Measurements from ENCODE around the gene GPX8.

The GPX8 gene

GRCh38 chr5:55159763-55160492 lies at the start of gene GPX8:
GPX8 (plus strand) TSS chr5:55160171; CDS start chr5:55160193, 22 bp downstream.
- Histone ChIP-seq H3K4me1 (ENCODE audit: control insufficient read depth in 5 of 5, insufficient read depth in 5 of 5, low read length in 5 of 5) (peaks cover 0 to 14% (median 10%) of the 10 kb centered on the region in 5 donors), H3K36me3 (ENCODE audit: control insufficient read depth in 5 of 5, insufficient read depth in 5 of 5, low read length in 5 of 5) (peaks cover 0 to 8% (median 5%) of the 10 kb centered on the region in 5 donors), H3K27ac (ENCODE audit: low read depth, low read length) (peak within 1 kb of the TSS; percentile 49), H3K9ac (ENCODE audit: low read length in 5 of 5) (peak within 1 kb of the TSS; percentile 48 to 79 (median 75)), H3K27me3 (ENCODE audit: control insufficient read depth in 5 of 5, insufficient read depth in 4 of 5, low read length in 5 of 5) (no peaks in the 10 kb centered on the region), H3K9me3 (ENCODE audit: control insufficient read depth in 5 of 5, low read length in 5 of 5) (no peaks in the 10 kb centered on the region), H3K4me3 (ENCODE audit: low read depth in 1 of 5, low read length in 5 of 5) (peak within 1 kb of the TSS; percentile 55 to 86 (median 72))

- Histone ChIP-seq H3K9ac (ENCODE audit: low read length in 5 of 5) (no peak overlapping the region), H3K36me3 (ENCODE audit: control insufficient read depth in 5 of 5, insufficient read depth in 5 of 5, low read length in 5 of 5) (no peaks in the 10 kb centered on the region), H3K9me3 (ENCODE audit: control insufficient read depth in 5 of 5, low read length in 5 of 5) (no peaks in the 10 kb centered on the region), H3K27ac (ENCODE audit: low read depth, low read length) (no peak overlapping the region), H3K4me1 (ENCODE audit: control insufficient read depth in 5 of 5, insufficient read depth in 5 of 5, low read length in 5 of 5) (no peaks in the 10 kb centered on the region), H3K27me3 (ENCODE audit: control insufficient read depth in 5 of 5, insufficient read depth in 4 of 5, low read length in 5 of 5) (peaks cover 0 to 3% (median 0%) of the 10 kb centered on the region in 5 donors), H3K4me3 (ENCODE audit: low read depth in 1 of 5, low read length in 5 of 5) (no peak overlapping the region)
These were observed 49.8 kb upstream of the GPX8 start for GRCh38 chr5:55110217-55110616.

GRCh38 chr5:55113327-55113726 lies 46.6 kb upstream of the GPX8 start:
- no peaks in the 10 kb centered on the region for H3K36me3 ChIP-seq (ENCODE audit: control insufficient read depth in 5 of 5, insufficient read depth in 5 of 5, low read length in 5 of 5)
- H3K4me3 ChIP-seq (ENCODE audit: low read depth in 1 of 5, low read length in 5 of 5) = no peak overlapping the region
- H3K9me3 ChIP-seq (ENCODE audit: control insufficient read depth in 5 of 5, low read length in 5 of 5) = no peaks in the 10 kb centered on the region
- no peak overlapping the region for H3K27ac ChIP-seq (ENCODE audit: low read depth, low read length)
- no peak overlapping the region for H3K9ac ChIP-seq (ENCODE audit: low read length in 5 of 5)
- peaks cover 0 to 3% (median 0%) of the 10 kb centered on the region in 5 donors for H3K27me3 ChIP-seq (ENCODE audit: control insufficient read depth in 5 of 5, insufficient read depth in 4 of 5, low read length in 5 of 5)
- H3K4me1 ChIP-seq (ENCODE audit: control insufficient read depth in 5 of 5, insufficient read depth in 5 of 5, low read length in 5 of 5) = no peaks in the 10 kb centered on the region

GRCh38 chr5:55114061-55114460 lies 45.9 kb upstream of the GPX8 start:
- Histone ChIP-seq H3K4me3 (ENCODE audit: low read depth in 1 of 5, low read length in 5 of 5) (no peak overlapping the region), H3K36me3 (ENCODE audit: control insufficient read depth in 5 of 5, insufficient read depth in 5 of 5, low read length in 5 of 5) (no peaks in the 10 kb centered on the region)

GRCh38 chr5:55123365-55123764 lies 36.6 kb upstream of the GPX8 start:
- Histone ChIP-seq H3K4me1 (ENCODE audit: control insufficient read depth in 5 of 5, insufficient read depth in 5 of 5, low read length in 5 of 5) (no peaks in the 10 kb centered on the region), H3K27me3 (ENCODE audit: control insufficient read depth in 5 of 5, insufficient read depth in 4 of 5, low read length in 5 of 5) (no peaks in the 10 kb centered on the region), H3K27ac (ENCODE audit: low read depth, low read length) (no peak overlapping the region), H3K9ac (ENCODE audit: low read length in 5 of 5) (no peak overlapping the region), H3K9me3 (ENCODE audit: control insufficient read depth in 5 of 5, low read length in 5 of 5) (no peaks in the 10 kb centered on the region), H3K36me3 (ENCODE audit: control insufficient read depth in 5 of 5, insufficient read depth in 5 of 5, low read length in 5 of 5) (no peaks in the 10 kb centered on the region), H3K4me3 (ENCODE audit: low read depth in 1 of 5, low read length in 5 of 5) (no peak overlapping the region)

More at GRCh38 chr5:55114061-55114460, 45.9 kb upstream of the GPX8 start:
- H3K9ac ChIP-seq (ENCODE audit: low read length in 5 of 5) = no peak overlapping the region
- H3K9me3 ChIP-seq (ENCODE audit: control insufficient read depth in 5 of 5, low read length in 5 of 5) = no peaks in the 10 kb centered on the region
- H3K27ac ChIP-seq (ENCODE audit: low read depth, low read length) = no peak overlapping the region
- no peaks in the 10 kb centered on the region for H3K4me1 ChIP-seq (ENCODE audit: control insufficient read depth in 5 of 5, insufficient read depth in 5 of 5, low read length in 5 of 5)
- H3K27me3 ChIP-seq (ENCODE audit: control insufficient read depth in 5 of 5, insufficient read depth in 4 of 5, low read length in 5 of 5) = no peaks in the 10 kb centered on the region

- no peaks in the 10 kb centered on the region for H3K4me1 ChIP-seq (ENCODE audit: control insufficient read depth in 5 of 5, insufficient read depth in 5 of 5, low read length in 5 of 5)
- no peak overlapping the region for H3K4me3 ChIP-seq (ENCODE audit: low read depth in 1 of 5, low read length in 5 of 5)
- H3K36me3 ChIP-seq (ENCODE audit: control insufficient read depth in 5 of 5, insufficient read depth in 5 of 5, low read length in 5 of 5) = no peaks in the 10 kb centered on the region
- H3K27ac ChIP-seq (ENCODE audit: low read depth, low read length) = no peak overlapping the region
- H3K9me3 ChIP-seq (ENCODE audit: control insufficient read depth in 5 of 5, low read length in 5 of 5) = peaks cover 0 to 8% (median 4%) of the 10 kb centered on the region in 5 donors
- no peaks in the 10 kb centered on the region for H3K27me3 ChIP-seq (ENCODE audit: control insufficient read depth in 5 of 5, insufficient read depth in 4 of 5, low read length in 5 of 5)
- no peak overlapping the region for H3K9ac ChIP-seq (ENCODE audit: low read length in 5 of 5)
These were observed 25.8 kb upstream of the GPX8 start for GRCh38 chr5:55134053-55134722.

GRCh38 chr5:55136521-55136920 lies 23.4 kb upstream of the GPX8 start:
- H3K27me3 ChIP-seq (ENCODE audit: control insufficient read depth in 5 of 5, insufficient read depth in 4 of 5, low read length in 5 of 5) = no peaks in the 10 kb centered on the region
- H3K4me1 ChIP-seq (ENCODE audit: control insufficient read depth in 5 of 5, insufficient read depth in 5 of 5, low read length in 5 of 5) = no peaks in the 10 kb centered on the region
- no peak overlapping the region for H3K9ac ChIP-seq (ENCODE audit: low read length in 5 of 5)
- no peak overlapping the region for H3K4me3 ChIP-seq (ENCODE audit: low read depth in 1 of 5, low read length in 5 of 5)
- H3K36me3 ChIP-seq (ENCODE audit: control insufficient read depth in 5 of 5, insufficient read depth in 5 of 5, low read length in 5 of 5) = no peaks in the 10 kb centered on the region
- H3K9me3 ChIP-seq (ENCODE audit: control insufficient read depth in 5 of 5, low read length in 5 of 5) = no peaks in the 10 kb centered on the region
- no peak overlapping the region for H3K27ac ChIP-seq (ENCODE audit: low read depth, low read length)

- Histone ChIP-seq H3K36me3 (ENCODE audit: control insufficient read depth in 5 of 5, insufficient read depth in 5 of 5, low read length in 5 of 5) (no peaks in the 10 kb centered on the region), H3K9me3 (ENCODE audit: control insufficient read depth in 5 of 5, low read length in 5 of 5) (no peaks in the 10 kb centered on the region), H3K27me3 (ENCODE audit: control insufficient read depth in 5 of 5, insufficient read depth in 4 of 5, low read length in 5 of 5) (peaks cover 0 to 5% (median 0%) of the 10 kb centered on the region in 5 donors), H3K9ac (ENCODE audit: low read length in 5 of 5) (no peak overlapping the region), H3K4me3 (ENCODE audit: low read depth in 1 of 5, low read length in 5 of 5) (no peak overlapping the region), H3K27ac (ENCODE audit: low read depth, low read length) (no peak overlapping the region), H3K4me1 (ENCODE audit: control insufficient read depth in 5 of 5, insufficient read depth in 5 of 5, low read length in 5 of 5) (no peaks in the 10 kb centered on the region)
These were observed 18.9 kb upstream of the GPX8 start for GRCh38 chr5:55140908-55141665.

GRCh38 chr5:55141945-55142690 lies 17.9 kb upstream of the GPX8 start:
- H3K9ac ChIP-seq (ENCODE audit: low read length in 5 of 5) = no peak overlapping the region
- no peak overlapping the region for H3K27ac ChIP-seq (ENCODE audit: low read depth, low read length)
- no peaks in the 10 kb centered on the region for H3K9me3 ChIP-seq (ENCODE audit: control insufficient read depth in 5 of 5, low read length in 5 of 5)
- peaks cover 0 to 5% (median 0%) of the 10 kb centered on the region in 5 donors for H3K27me3 ChIP-seq (ENCODE audit: control insufficient read depth in 5 of 5, insufficient read depth in 4 of 5, low read length in 5 of 5)
- no peaks in the 10 kb centered on the region for H3K4me1 ChIP-seq (ENCODE audit: control insufficient read depth in 5 of 5, insufficient read depth in 5 of 5, low read length in 5 of 5)
- H3K36me3 ChIP-seq (ENCODE audit: control insufficient read depth in 5 of 5, insufficient read depth in 5 of 5, low read length in 5 of 5) = no peaks in the 10 kb centered on the region
- no peak overlapping the region for H3K4me3 ChIP-seq (ENCODE audit: low read depth in 1 of 5, low read length in 5 of 5)
